SW 1271 (cell line): ENCODE results near the gene SLC5A1.
"Not testable (repeated sequence)": the region's sequence is repeated elsewhere in the genome, so short reads cannot be mapped to it uniquely, and the experiment has no call there.

Experiments used
- DNase-seq, 2 experiments: peaks; one replicate each; lab custom pipeline; 2025; lab: John Stamatoyannopoulos, UW

Gene SLC5A1

DNA sequence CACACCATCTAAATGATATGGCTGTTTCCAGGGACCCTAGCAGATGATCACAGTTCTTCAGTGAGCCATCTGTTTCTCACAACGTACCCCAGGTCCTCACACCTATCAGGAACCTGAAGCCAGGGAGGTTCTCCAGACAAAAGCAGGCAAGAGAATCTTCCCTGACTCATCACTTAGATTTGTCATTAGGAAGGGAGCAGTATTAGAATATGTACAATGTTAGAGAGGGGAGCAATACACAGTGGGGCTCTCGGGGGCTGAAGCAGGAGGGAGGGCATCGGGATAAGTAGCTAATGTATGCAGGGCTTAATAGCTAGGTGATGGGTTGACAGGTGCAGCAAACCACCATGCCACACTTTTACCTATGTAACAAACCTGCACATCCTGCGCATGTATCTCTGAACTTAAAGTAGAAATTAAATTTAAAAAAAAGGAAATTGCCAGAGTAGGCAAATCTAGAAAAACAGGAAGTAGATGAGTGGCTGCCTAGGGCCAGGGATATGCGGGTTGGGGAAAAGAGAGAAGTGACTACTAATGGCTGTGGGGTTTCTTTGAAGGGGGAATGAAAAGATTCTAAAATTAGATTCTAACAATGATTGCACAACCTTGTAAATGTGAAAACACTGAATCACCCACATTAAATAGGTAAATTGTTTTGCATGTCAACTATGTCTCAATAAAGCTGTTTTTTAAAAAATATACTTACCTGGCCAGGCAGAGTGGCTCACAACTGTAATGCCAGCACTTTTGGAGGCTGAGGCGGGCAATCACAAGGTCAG lies 101.6 kb downstream of the SLC5A1 start:
- DNase-seq = no peak

DNA sequence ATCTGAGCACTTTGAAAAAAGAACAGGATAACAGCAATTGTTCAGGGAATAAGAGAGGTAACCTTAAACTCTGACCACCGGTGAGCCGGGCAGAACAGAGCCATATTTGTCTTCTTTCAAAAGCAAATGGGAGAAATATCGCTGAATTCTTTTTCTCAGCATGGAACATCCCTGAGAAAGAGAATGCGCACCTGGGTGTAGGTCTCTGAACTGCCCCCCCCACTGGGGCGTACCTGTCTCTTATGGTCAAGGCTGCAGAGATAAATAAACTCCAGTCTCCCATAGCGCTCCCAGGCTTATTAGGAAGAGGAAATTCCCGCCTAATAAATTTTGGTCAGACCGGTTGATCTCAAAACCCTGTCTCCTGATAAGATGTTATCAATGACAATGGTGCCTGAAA lies 104.1 kb downstream of the SLC5A1 start:
- DNase-seq = not testable (repeated sequence)

DNA sequence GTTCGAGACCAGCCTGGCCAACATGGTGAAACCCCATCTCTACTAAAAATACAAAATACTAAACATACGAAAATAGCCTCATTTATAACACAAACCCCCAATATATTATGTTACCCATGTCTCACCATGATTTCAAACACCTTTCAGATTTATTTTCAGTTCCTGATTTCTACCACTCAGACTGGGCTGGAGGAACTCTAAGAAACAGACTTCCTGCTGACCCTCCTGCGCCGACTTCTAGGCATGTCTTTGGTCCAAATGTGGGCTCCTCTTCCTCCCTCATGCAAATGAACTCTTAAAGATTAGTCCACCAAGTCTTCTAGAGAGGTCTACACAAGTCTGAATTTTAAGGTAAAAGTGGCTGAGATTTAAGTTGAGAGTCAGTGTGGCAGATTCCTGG lies 105.3 kb downstream of the SLC5A1 start:
- DNase-seq = not testable (repeated sequence)

DNA sequence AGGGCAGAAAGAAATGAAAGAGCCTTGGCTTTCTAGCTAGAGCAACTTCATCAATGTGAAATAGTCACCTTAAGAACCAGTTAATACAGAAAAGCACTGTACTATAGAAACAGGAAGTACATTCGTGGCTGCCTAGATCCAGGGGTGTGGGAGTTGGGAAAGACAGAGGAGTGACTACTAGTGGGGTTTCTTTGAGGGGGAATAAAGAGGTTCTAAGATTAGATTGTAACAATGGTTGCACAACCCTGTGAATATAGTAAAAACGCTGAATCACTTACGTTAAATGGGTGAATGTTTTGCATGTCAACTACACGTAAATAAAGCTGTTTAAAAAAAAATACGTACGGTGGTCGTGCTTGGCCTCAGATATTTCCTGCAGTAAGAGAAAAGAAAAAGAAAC lies 107.6 kb downstream of the SLC5A1 start:
- not testable (repeated sequence) for DNase-seq

DNA sequence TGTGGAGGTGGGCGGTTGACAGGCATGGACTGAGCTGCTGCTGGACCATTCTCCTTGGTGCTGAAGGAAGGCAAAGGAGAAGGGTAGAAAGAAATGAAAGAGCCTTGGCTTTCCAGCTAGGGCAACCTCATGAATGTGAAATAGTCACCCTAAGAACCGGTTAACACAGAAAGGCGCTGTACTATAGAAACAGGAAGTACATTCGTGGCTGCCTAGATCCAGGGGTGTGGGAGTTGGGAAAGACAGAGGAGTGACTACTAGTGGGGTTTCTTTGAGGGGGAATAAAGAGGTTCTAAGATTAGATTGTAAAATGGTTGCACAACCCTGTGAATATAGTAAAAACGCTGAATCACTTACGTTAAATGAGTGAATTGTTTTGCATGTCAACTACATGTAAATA lies 108.6 kb downstream of the SLC5A1 start:
- not testable (repeated sequence) for DNase-seq

DNA sequence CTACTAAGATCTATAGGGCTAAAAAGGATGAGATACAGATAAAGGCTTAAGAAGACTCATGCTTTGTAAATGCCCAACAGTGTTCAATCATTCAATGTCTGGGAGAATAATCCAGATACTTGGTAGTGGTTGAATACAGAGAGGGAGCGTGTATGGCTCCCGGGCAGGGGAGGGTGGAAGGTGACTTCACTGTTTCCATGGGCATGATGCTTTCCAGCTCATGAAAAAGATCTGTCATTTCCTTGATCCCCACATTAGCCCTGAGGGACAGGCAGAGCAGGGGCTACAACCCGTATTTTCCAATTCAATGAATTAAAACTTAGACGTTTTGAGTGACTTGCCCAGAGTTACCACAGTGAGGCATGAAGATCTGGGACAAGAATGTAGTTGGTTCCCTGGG lies 111.7 kb downstream of the SLC5A1 start:
- not testable (repeated sequence) for DNase-seq

DNA sequence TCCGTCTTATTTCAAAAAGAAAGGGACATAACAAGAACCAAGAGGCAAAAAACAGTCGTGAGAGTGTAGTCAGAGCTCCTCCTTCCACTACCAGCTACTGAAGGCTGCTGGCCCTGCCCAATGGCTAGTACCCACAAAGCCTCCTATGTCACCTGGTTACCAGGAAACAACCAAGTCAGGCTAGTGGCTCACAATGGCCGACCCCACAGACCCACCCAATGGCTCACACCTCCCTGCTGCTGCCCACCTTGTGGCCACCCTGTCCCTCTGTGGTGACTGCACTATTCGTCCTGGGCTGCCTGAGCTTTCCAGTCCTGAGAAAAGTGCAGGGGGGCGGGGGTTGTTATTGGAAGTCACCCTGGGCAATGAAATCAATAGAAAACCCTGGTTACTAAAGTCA lies 114.6 kb downstream of the SLC5A1 start:
- DNase-seq = not testable (repeated sequence)

DNA sequence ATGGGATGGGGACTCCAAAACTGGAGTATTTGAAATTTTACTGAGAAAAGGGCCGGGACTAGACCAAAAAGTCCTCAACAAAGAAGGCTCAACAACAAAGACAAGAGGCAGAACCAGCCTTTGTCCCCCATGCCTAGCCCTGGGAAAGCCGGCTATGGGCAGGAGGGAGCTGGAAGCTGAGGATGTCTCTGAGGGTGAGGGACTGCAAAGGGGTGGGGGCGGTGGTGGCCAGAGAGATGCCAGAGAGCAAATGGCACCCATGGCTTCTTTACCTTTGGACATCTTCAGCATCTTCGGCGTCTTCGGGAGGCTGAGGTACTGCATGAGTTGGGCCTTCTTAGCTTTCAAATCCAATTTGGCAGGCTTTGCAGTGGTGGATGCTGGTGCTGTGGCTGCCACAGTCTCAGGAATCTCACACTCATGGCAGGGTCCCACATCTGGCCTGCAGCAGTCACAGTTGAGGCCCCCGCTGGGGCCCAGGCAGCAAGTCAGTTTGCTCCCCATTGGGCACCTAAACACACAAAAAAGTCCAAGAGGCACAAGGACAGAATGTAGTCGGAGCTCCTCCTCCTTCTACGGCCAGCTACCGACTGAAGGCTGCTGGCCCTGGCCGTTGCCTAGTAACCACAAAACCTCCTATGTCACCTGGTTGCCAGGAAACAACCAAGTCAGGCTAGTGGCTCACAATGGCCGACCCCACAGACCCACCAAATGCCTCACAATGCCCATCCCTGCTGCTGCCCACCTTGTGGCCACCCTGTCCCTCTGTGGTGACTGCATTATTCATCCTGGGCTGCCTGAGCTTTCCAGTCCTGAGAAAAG lies 115.9 kb downstream of the SLC5A1 start, which contains the start of gene C22orf42:
TSS of gene C22orf42 (minus strand) at position 592 of the 822 bp plus-strand sequence. CDS start at position 504, 88 bp downstream.
- DNase-seq = no peak

DNA sequence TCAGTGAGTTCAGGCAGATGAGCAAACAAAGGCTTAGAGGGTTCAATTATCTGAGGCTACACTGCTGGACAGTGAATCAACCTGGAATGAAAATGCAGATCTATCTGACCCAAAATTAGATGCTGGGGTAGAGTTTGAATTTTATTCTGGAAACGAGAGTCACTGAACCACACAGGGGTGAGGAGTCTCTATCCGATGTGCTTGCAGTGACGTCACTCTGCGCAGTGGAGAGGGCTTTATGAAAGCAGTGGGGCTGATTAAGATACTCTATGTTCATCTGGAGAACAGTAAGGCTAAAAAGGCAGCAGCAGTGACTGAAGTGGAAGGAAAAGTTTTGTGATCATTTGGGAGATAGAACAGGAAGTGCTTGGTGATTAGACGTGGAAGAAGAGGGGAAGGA lies 117.3 kb downstream of the SLC5A1 start:
- DNase-seq = not testable (repeated sequence)
